ENCODE measurements around the gene GDPD4.

The GDPD4 gene

GRCh38 chr11:77172666-77172982 is 128.9 kb downstream of the GDPD4 start:
- no peak overlapping the region for H3K27ac Mint-ChIP-seq
- ATAC-seq, result no peak
- no peaks in the 10 kb centered on the region for H3K9me3 Mint-ChIP-seq
- H3K4me3 Mint-ChIP-seq, result no peak overlapping the region
- H3K36me3 Mint-ChIP-seq, result no peaks in the 10 kb centered on the region
- peaks cover 15% of the 10 kb centered on the region for H3K4me1 Mint-ChIP-seq
- H3K27me3 Mint-ChIP-seq, result no peaks in the 10 kb centered on the region

DNA sequence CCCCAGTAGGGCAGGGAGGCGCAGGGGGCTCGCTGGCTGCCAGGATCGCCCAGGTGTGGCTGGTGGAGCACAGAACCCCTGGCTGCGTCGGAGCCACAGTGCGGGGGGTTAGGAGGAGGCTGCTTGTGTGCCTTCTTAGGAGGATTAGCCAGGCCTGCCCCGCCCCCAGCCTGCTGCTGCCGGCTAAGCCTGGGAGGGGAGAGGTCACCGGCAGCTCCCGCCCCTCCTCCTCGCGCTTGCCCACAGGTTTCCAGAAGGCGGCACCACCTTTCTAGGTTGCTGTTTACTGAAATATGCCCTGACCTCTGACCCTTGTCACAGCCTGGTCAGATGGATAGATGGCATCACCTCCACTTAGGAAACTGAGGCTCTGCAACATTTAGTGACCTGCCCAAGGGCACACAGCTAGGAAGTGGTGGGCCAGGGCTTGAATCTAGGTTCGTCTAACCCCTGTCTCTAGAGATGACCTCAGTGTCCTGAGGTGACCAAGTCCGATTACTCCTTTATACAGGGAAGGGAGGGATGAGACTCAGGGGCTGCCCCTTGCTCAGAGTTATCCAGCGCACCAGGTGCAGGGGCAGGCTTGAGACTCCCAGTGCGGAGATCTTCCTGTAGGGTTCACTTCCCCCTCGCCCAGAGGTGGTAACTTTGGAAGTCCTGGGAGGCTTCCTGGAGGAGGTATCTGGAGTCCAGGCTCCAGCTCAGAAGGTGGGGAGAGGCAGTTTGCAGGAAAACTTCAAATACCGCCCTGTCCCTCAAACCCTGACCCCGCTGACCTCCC is 129.4 kb downstream of the GDPD4 start:
- no peak overlapping the region for H3K27ac Mint-ChIP-seq
- H3K4me1 Mint-ChIP-seq, result peaks cover 15% of the 10 kb centered on the region
- no peaks in the 10 kb centered on the region for H3K27me3 Mint-ChIP-seq
- no peak overlapping the region for H3K4me3 Mint-ChIP-seq
- no peak for ATAC-seq
- no peaks in the 10 kb centered on the region for H3K36me3 Mint-ChIP-seq
- H3K9me3 Mint-ChIP-seq, result no peaks in the 10 kb centered on the region

DNA sequence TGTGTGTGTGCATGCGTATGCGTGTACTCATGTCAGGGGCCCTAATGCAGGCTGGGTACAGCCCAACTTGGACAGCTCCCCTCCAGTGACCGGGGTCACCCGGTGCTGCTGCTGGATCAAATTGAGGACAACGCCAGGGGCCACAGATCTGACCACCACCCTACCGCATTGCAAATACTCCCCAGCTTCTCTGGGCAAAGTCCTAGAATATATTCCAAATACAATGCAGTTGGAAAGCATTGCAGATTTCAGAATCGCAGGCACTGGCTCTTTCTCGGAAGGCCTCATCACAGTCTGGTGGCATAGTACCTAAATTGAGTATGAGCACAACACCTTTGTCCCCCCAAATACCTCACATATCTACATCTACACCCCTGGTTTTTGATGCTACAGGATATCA is 130.2 kb downstream of the GDPD4 start:
- H3K27ac Mint-ChIP-seq, result no peak overlapping the region
- H3K27me3 Mint-ChIP-seq, result no peaks in the 10 kb centered on the region
- no peak for ATAC-seq
- H3K4me1 Mint-ChIP-seq, result peaks cover 8% of the 10 kb centered on the region
- H3K4me3 Mint-ChIP-seq, result no peak overlapping the region
- no peaks in the 10 kb centered on the region for H3K9me3 Mint-ChIP-seq
- H3K36me3 Mint-ChIP-seq, result no peaks in the 10 kb centered on the region

DNA sequence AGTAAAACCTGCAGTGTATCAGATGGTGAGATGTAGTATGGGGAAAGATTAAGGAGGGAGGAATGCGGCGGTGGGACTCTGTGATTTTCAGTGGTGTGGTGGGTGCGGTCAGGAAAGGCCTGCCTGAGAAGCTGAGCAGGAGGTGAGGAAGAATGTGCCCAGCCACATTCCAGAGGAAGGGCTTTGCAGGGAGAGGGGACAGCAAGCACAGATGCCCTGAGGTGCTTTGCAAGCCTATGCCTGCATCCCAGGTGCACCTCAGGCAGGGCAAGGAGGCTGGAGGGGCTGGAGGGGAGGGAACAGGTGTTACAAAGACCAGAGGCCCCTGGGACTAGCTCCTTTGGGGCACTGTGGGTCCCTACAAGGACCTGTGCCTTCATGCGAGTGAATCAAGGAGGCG is 131.4 kb downstream of the GDPD4 start:
- no peak overlapping the region for H3K27ac Mint-ChIP-seq
- H3K4me3 Mint-ChIP-seq, result no peak overlapping the region
- no peaks in the 10 kb centered on the region for H3K27me3 Mint-ChIP-seq
- H3K4me1 Mint-ChIP-seq, result no peaks in the 10 kb centered on the region
- H3K36me3 Mint-ChIP-seq, result no peaks in the 10 kb centered on the region
- ATAC-seq, result no peak
- no peaks in the 10 kb centered on the region for H3K9me3 Mint-ChIP-seq

- Mint-ChIP-seq H3K36me3 (no peaks in the 10 kb centered on the region), H3K27me3 (no peaks in the 10 kb centered on the region), H3K4me3 (no peak overlapping the region), H3K9me3 (no peaks in the 10 kb centered on the region), H3K4me1 (no peaks in the 10 kb centered on the region), H3K27ac (no peak overlapping the region)
- no peak for ATAC-seq
These were observed 133.7 kb downstream of the GDPD4 start for GRCh38 chr11:77167791-77168190.

- Mint-ChIP-seq H3K9me3 (no peaks in the 10 kb centered on the region), H3K4me1 (no peaks in the 10 kb centered on the region), H3K4me3 (no peak overlapping the region), H3K27ac (no peak overlapping the region), H3K27me3 (no peaks in the 10 kb centered on the region), H3K36me3 (no peaks in the 10 kb centered on the region)
- peak; percentile 27 for ATAC-seq
These were observed 134.3 kb downstream of the GDPD4 start for GRCh38 chr11:77167111-77167626.
